Measurements from ENCODE around the gene HDAC4.

HDAC4 gene

DNA sequence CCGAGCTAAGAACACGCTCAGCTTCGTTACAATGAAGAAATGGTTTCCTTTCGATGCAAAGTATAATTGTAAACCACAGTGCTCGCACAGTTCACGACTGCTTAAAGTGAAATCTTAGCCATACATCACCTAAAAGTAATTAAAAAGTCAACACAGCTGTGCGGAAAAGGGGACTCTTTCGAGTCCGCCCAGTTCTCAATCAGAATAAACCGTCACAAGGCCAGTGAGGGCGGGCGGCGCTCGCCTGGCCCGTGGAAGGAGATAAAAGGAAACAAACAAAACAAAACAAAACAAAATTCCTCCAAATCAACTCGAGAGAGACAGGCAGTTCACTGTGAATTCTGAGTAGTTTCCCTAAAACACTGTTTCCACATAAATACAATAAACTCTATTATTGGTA lies 352.1 kb downstream of the HDAC4 start:
- H3K27me3 ChIP-seq (ENCODE audit: low read length), result no peaks in the 10 kb centered on the region

DNA sequence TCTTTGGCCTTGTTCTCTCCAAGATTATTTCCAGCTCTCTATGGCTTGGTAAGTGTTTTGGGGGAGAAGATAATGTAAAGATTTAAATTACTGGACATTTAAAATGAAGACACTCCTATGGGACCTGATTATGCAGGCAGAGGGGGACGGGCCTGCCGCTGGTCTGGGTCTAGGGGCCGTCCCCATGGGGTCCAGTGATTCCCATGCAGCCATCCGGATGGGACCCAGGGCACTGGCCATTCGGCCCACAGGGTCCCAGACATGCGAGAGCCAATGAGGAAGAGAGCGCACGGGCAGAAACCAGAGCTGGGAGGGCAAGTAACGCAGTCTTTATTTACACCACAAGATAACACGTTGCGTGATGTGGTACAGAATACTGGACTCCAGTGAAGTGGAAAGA lies 353.0 kb downstream of the HDAC4 start:
- Histone ChIP-seq H3K9me3 (ENCODE audit: insufficient read depth, low read length) (no peaks in the 10 kb centered on the region), H3F3A (ENCODE audit: insufficient read depth) (no peaks in the 10 kb centered on the region), H3K27ac (ENCODE audit: low read depth, low read length) (no peak overlapping the region), H3K36me3 (ENCODE audit: low read length) (no peaks in the 10 kb centered on the region), H3K79me2 (ENCODE audit: insufficient read depth, low read length) (no peaks in the 10 kb centered on the region), H2AFZ (ENCODE audit: low read depth, low read length, severe bottlenecking) (no peak overlapping the region), H4K20me1 (ENCODE audit: low read depth, low read length) (no peaks in the 10 kb centered on the region), H3K4me2 (ENCODE audit: low read depth, low read length, poor library complexity, severe bottlenecking) (no peak overlapping the region), H3K4me3 (ENCODE audit: insufficient read depth, low read length, poor library complexity, severe bottlenecking) (no peak overlapping the region), H3K9ac (ENCODE audit: low read length) (no peak overlapping the region), H3K9me2 (replicated peaks; ENCODE audit: insufficient read depth, low read length) (no peaks in the 10 kb centered on the region), H3K27me3 (ENCODE audit: low read length) (no peaks in the 10 kb centered on the region)
- TF ChIP-seq EZH2phosphoT487 (conservative IDR thresholded peaks at IDR 0.05; ENCODE audit: low read length), result no peak
- TF ChIP-seq, protein P1, sequence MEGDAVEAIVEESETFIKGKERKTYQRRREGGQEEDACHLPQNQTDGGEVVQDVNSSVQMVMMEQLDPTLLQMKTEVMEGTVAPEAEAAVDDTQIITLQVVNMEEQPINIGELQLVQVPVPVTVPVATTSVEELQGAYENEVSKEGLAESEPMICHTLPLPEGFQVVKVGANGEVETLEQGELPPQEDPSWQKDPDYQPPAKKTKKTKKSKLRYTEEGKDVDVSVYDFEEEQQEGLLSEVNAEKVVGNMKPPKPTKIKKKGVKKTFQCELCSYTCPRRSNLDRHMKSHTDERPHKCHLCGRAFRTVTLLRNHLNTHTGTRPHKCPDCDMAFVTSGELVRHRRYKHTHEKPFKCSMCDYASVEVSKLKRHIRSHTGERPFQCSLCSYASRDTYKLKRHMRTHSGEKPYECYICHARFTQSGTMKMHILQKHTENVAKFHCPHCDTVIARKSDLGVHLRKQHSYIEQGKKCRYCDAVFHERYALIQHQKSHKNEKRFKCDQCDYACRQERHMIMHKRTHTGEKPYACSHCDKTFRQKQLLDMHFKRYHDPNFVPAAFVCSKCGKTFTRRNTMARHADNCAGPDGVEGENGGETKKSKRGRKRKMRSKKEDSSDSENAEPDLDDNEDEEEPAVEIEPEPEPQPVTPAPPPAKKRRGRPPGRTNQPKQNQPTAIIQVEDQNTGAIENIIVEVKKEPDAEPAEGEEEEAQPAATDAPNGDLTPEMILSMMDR (IDR thresholded peaks at IDR 0.05; ENCODE audit: insufficient read depth, low read length, poor library complexity, severe bottlenecking), result no peak

More for the DNA sequence above, 352.1 kb downstream of the HDAC4 start:
- H3F3A ChIP-seq (ENCODE audit: insufficient read depth), result no peaks in the 10 kb centered on the region
- H3K27ac ChIP-seq (ENCODE audit: low read depth, low read length), result no peak overlapping the region
- H3K9me3 ChIP-seq (ENCODE audit: insufficient read depth, low read length), result no peaks in the 10 kb centered on the region
- no peaks in the 10 kb centered on the region for H3K9me2 ChIP-seq (replicated peaks; ENCODE audit: insufficient read depth, low read length)
- H3K9ac ChIP-seq (ENCODE audit: low read length), result no peak overlapping the region
- H3K4me3 ChIP-seq (ENCODE audit: insufficient read depth, low read length, poor library complexity, severe bottlenecking), result no peak overlapping the region
- no peaks in the 10 kb centered on the region for H4K20me1 ChIP-seq (ENCODE audit: low read depth, low read length)
- H3K79me2 ChIP-seq (ENCODE audit: insufficient read depth, low read length), result no peaks in the 10 kb centered on the region
- TF ChIP-seq, protein P1 (IDR thresholded peaks at IDR 0.05; ENCODE audit: insufficient read depth, low read length, poor library complexity, severe bottlenecking), result no peak
- no peak for TF ChIP-seq EZH2phosphoT487 (conservative IDR thresholded peaks at IDR 0.05; ENCODE audit: low read length)
- no peak overlapping the region for H3K4me2 ChIP-seq (ENCODE audit: low read depth, low read length, poor library complexity, severe bottlenecking)
- no peak overlapping the region for H2AFZ ChIP-seq (ENCODE audit: low read depth, low read length, severe bottlenecking)
- no peaks in the 10 kb centered on the region for H3K36me3 ChIP-seq (ENCODE audit: low read length)

DNA sequence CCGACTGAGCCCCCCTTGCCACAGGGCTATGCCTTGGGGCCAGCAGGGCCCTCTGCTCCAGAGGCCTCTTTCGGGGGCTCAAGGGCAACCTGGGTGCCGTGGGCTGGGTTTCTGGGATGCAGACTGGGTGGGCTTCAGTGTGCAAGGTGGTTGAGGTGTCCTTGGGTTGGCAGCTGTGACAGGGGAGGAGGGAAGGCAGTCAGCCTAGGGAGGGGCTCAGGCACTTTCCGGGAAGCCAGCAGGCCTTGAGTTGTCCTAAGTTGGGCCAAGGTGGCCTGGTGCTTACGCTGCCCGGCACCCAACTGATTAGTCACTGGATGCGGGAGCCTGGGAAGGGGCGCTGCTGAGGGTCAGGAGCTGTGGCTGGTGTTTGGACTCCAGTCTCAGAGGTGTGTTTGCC lies 353.4 kb downstream of the HDAC4 start:
- Histone ChIP-seq H3K27me3 (ENCODE audit: low read length) (no peaks in the 10 kb centered on the region), H3K36me3 (ENCODE audit: low read length) (no peaks in the 10 kb centered on the region), H3K4me3 (ENCODE audit: insufficient read depth, low read length, poor library complexity, severe bottlenecking) (no peak overlapping the region), H3K4me2 (ENCODE audit: low read depth, low read length, poor library complexity, severe bottlenecking) (no peak overlapping the region), H3K9ac (ENCODE audit: low read length) (no peak overlapping the region), H4K20me1 (ENCODE audit: low read depth, low read length) (no peaks in the 10 kb centered on the region), H3F3A (ENCODE audit: insufficient read depth) (no peaks in the 10 kb centered on the region), H3K79me2 (ENCODE audit: insufficient read depth, low read length) (no peaks in the 10 kb centered on the region), H3K27ac (ENCODE audit: low read depth, low read length) (no peak overlapping the region), H3K9me3 (ENCODE audit: insufficient read depth, low read length) (no peaks in the 10 kb centered on the region), H3K9me2 (replicated peaks; ENCODE audit: insufficient read depth, low read length) (no peaks in the 10 kb centered on the region), H2AFZ (ENCODE audit: low read depth, low read length, severe bottlenecking) (no peak overlapping the region)
- TF ChIP-seq, protein P1 (IDR thresholded peaks at IDR 0.05; ENCODE audit: insufficient read depth, low read length, poor library complexity, severe bottlenecking), result no peak
- TF ChIP-seq EZH2phosphoT487 (conservative IDR thresholded peaks at IDR 0.05; ENCODE audit: low read length), result no peak
